GM12878 (cell line): ENCODE results near the gene NUP37. TPM values are rescaled to one million over a fixed set of nuclear protein-coding genes. Genes with fewer than 3 reads are reported as not detected.

Experiments
- ATF2 ChIP-seq: IDR thresholded peaks from 2 replicates; pipeline ENCODE4 v1.6.1; 2012; ENCODE audit warnings: low read length, inconsistent platforms
- BCL11A ChIP-seq: IDR thresholded peaks from 2 replicates; pipeline ENCODE4 v1.6.1; 2011; ENCODE audit warnings: low read depth, low read length
- CHD2 ChIP-seq: IDR thresholded peaks from 2 replicates; pipeline ENCODE4 v1.6.1; 2011; ENCODE audit warnings: low read depth, low read length, improper control_type of control experiment, borderline replicate concordance
- CUX1 ChIP-seq: IDR thresholded peaks from 2 replicates; pipeline ENCODE4 v1.6.1; 2012; ENCODE audit warnings: improper control_type of control experiment, low read depth, low read length; ENCODE audit not compliant: insufficient replicate concordance
- GABPA ChIP-seq: IDR thresholded peaks from 2 replicates; pipeline ENCODE4 v1.6.1; 2014; ENCODE audit warnings: antibody characterized with exemption, low read depth, mild to moderate bottlenecking, inconsistent platforms
- KDM1A ChIP-seq: fragments of 200-600 bp; sonication (generic); IDR thresholded peaks from 2 replicates; pipeline ENCODE4 v1.6.1; 2016; ENCODE audit warnings: borderline replicate concordance
- MTA2 ChIP-seq: fragments of 450-650 bp; IDR thresholded peaks from 2 replicates; pipeline ENCODE4 v1.6.1; 2016; ENCODE audit warnings: low read depth, mild to moderate bottlenecking, moderate library complexity
- NKRF ChIP-seq: fragments of 450-650 bp; conservative IDR thresholded peaks from 2 replicates; pipeline ENCODE4 v1.6.1; 2017; ENCODE audit warnings: mild to moderate bottlenecking, moderate library complexity
- POLR2AphosphoS2 ChIP-seq: IDR thresholded peaks from 2 replicates; pipeline ENCODE4 v1.6.1; 2011; ENCODE audit warnings: low read depth, mild to moderate bottlenecking, low read length, improper control_type of control experiment, moderate library complexity
- POLR2AphosphoS5 ChIP-seq: IDR thresholded peaks from 2 replicates; pipeline ENCODE4 v1.6.1; 2011; ENCODE audit warnings: mild to moderate bottlenecking, low read length, inconsistent platforms
- RELA ChIP-seq: fragments of 450-650 bp; IDR thresholded peaks from 2 replicates; pipeline ENCODE4 v1.8.0; 2014; ENCODE audit warnings: borderline replicate concordance; ENCODE audit not compliant: partially characterized antibody
- SIN3A ChIP-seq: IDR thresholded peaks from 2 replicates; pipeline ENCODE4 v1.6.1; 2012; ENCODE audit warnings: low read depth, low read length, improper control_type of control experiment
- SIX5 ChIP-seq: IDR thresholded peaks from 2 replicates; pipeline ENCODE4 v1.6.1; 2011; ENCODE audit warnings: mild to moderate bottlenecking, low read depth, low read length, moderate library complexity; ENCODE audit not compliant: severe bottlenecking
- SMC3 ChIP-seq: IDR thresholded peaks from 2 replicates; pipeline ENCODE4 v1.6.1; 2011; ENCODE audit warnings: low read length, improper control_type of control experiment, borderline replicate concordance
- ZBTB40 ChIP-seq: fragments of 450-650 bp; IDR thresholded peaks from 2 replicates; pipeline ENCODE4 v1.6.1; 2016; ENCODE audit warnings: mild to moderate bottlenecking, moderate library complexity, borderline replicate concordance
- ZNF207 ChIP-seq: fragments of 450-650 bp; IDR thresholded peaks from 2 replicates; pipeline ENCODE4 v1.6.1; 2014; ENCODE audit warnings: antibody characterized with exemption, mild to moderate bottlenecking, borderline replicate concordance
- polyA plus RNA-seq, 11 experiments: library from polyadenylated mRNA; depleted of rRNA in 4 of 11; unstranded in 6 of 11; stranded (reverse) in 5 of 11; fragments of >200 nt; fragmentation: Nextera tagmentation in 4 of 11; fragmentation: Illumina TruSeq in 1 of 11; extraction: Ambion mirVana in 4 of 11; extraction: Trizol in 1 of 11; gene quantifications; 1 replicate in 1 of 11; 2 replicates in 10 of 11; pipeline versions ENCODE4 v1.2.1 to v1.2.3, GENCODE V29; 2011 to 2016; ENCODE audit warnings: inconsistent platforms in 2 of 11, missing spikeins in 2 of 11, low read depth in 1 of 11
- total RNA-seq, 4 experiments: library from RNA; depleted of rRNA in 3 of 4; stranded (reverse); fragments of >200 nt in 3 of 4; fragmentation: Illumina TruSeq in 1 of 4; extraction: Trizol in 1 of 4; gene quantifications; 2 replicates each; pipeline versions ENCODE4 v1.2.1 to v1.2.3, GENCODE V29; 2013 to 2021

Gene NUP37
- total and polyA plus RNA-seq, 10 of the 15 experiments (the other 5 are each of a cell fraction or from before 2014, with no cell fraction given), result 51.8 to 250 (median 99.6) TPM

GRCh38 chr12:102119674-102120563 lies at the start of gene NUP37, which contains the start of gene PARPBP (continued):
- peak; percentile 92 for TF ChIP-seq ZBTB40
- peak; percentile 85 for TF ChIP-seq POLR2AphosphoS2
- no peak for TF ChIP-seq BCL11A
- peak; percentile 98 for TF ChIP-seq CHD2
- no peak for TF ChIP-seq SMC3
- peak; percentile 76 for TF ChIP-seq RELA
- TF ChIP-seq SIX5, result peak; percentile 36
- TF ChIP-seq ATF2, result no peak
- peak; percentile 99 for TF ChIP-seq SIN3A
- peak; percentile 99 for TF ChIP-seq NKRF
- no peak for TF ChIP-seq KDM1A
- TF ChIP-seq ZNF207, result peak; percentile 25; the same call in 1 of the 2 replicates
- no peak for TF ChIP-seq CUX1
- peak; percentile 92 for TF ChIP-seq POLR2AphosphoS5
- peak; percentile 92 for TF ChIP-seq GABPA
- TF ChIP-seq MTA2, result peak; percentile 84
